Activated B cell treated with CpG ODN at 0.5 μM for 24 hours (primary cell): Measurements from ENCODE around the gene KCNQ1. TPM values are rescaled to one million over a fixed set of nuclear protein-coding genes. Genes with fewer than 3 reads are reported as not detected.

ENCODE experiments used
- ATAC-seq: fragments of 200-7000 bp; cut with Tn5 transposase; one replicate; pipeline ENCODE4 v1.10.0; 2021; ENCODE audit warnings: low read depth, mild to moderate bottlenecking, moderate library complexity
- CTCF ChIA-PET: fragments of 350-600 bp; sonication (Branson Sonifier 250); formaldehyde crosslinking; loops from one replicate; lab custom pipeline; 2021; ENCODE audit warnings: antibody characterized with exemption; lab: Charles Lee
- POLR2A ChIA-PET: fragments of 350-600 bp; sonication (Branson Sonifier 250); formaldehyde crosslinking; loops from one replicate; lab custom pipeline; 2021; ENCODE audit warnings: antibody characterized with exemption; lab: Charles Lee
- DNase-seq: peaks from one replicate; pipeline ENCODE4 v3.0.0; 2022
- H3K27ac Mint-ChIP-seq: one replicate; pipeline ENCODE4 v1.8.0; 2020; ENCODE audit warnings: mixed read lengths
- H3K27me3 Mint-ChIP-seq: one replicate; pipeline ENCODE4 v1.8.0; 2021; ENCODE audit warnings: mixed read lengths
- H3K36me3 Mint-ChIP-seq: one replicate; pipeline ENCODE4 v1.8.0; 2021; ENCODE audit warnings: low read depth, mixed read lengths
- H3K4me1 Mint-ChIP-seq: one replicate; pipeline ENCODE4 v1.8.0; 2021; ENCODE audit warnings: mixed read lengths
- H3K4me3 Mint-ChIP-seq: one replicate; pipeline ENCODE4 v1.8.0; 2020; ENCODE audit warnings: mild to moderate bottlenecking, mixed read lengths
- H3K9me3 Mint-ChIP-seq: one replicate; pipeline ENCODE4 v1.8.0; 2020; ENCODE audit warnings: mixed read lengths
- CTCF ChIP-seq: fragments of 200-600 bp; IDR thresholded peaks from one replicate; pipeline ENCODE4 v1.8.0; 2022; ENCODE audit warnings: antibody characterized with exemption, mild to moderate bottlenecking
- intact Hi-C: fragments of 100-400 bp; cut with micrococcal nuclease; formaldehyde crosslinking; loops from one replicate; pipeline ENCODE4 v1.15.1; 2024
- total RNA-seq: library from RNA; stranded (reverse); gene quantifications from 2 replicates; pipeline ENCODE4 v1.2.3, GENCODE V29; 2022

Gene KCNQ1
- total RNA-seq, 1 donor from 2014 or later = 6.5 TPM

DNA sequence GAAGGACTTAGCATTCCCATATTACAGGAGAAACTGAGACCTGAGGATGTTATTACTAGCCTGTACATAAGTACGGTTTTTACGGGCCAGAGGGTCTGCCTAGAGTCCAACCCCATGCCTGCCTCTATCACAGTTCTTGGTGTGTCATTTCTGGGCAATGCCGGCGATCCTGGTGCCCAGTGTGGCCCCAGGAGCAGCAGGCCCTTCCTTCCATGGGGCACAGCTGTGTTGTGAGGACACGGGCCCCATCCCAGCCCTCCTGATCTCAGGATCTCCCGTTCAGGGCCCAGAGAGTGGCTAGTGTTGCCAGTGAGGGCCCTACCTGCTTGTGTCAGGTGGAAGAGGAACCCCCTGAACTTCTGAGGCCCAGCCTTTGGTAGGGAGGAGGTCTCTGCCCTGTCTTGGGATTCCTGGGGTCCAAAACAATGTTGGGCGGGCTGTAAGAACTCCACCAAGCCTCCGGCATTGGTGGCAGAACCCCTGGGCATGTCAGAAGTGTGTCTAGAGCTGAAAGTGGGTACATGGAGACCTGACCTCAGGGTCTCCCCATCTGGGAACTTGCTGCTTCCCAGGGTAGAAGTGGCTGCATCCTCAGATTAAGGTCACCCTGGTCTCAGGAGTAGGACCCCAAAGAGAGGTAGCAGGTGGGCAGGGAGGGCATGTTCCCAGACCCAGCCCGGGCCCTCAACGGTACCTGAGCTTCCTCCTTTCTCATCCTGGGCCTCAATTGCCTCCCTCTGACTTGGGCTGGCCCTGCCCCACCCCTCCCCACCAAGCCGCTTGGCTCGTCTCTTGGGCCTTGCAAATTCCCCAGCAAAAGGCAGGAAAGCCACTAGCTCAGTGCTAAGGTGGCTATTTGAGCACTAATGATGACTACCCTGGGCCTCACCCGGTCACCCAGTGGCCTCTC lies 329.6 kb downstream of the KCNQ1 start:
- intact Hi-C loops = no loop called here
- peaks cover 20% of the 10 kb centered on the region for H3K36me3 Mint-ChIP-seq
- POLR2A ChIA-PET = interaction anchor here (0.5 kb wide), 1 partner anchor 278 kb away, joined by 13 read pairs; no protein-coding TSS in a partner anchor
- CTCF ChIA-PET = no interaction called here
- DNase-seq = peak; percentile 14
- ATAC-seq = no peak
- H3K4me1 Mint-ChIP-seq = no peaks in the 10 kb centered on the region
- TF ChIP-seq CTCF = no peak
- no peak overlapping the region for H3K27ac Mint-ChIP-seq
- no peaks in the 10 kb centered on the region for H3K9me3 Mint-ChIP-seq
- H3K27me3 Mint-ChIP-seq = no peaks in the 10 kb centered on the region
- H3K4me3 Mint-ChIP-seq = no peak overlapping the region

DNA sequence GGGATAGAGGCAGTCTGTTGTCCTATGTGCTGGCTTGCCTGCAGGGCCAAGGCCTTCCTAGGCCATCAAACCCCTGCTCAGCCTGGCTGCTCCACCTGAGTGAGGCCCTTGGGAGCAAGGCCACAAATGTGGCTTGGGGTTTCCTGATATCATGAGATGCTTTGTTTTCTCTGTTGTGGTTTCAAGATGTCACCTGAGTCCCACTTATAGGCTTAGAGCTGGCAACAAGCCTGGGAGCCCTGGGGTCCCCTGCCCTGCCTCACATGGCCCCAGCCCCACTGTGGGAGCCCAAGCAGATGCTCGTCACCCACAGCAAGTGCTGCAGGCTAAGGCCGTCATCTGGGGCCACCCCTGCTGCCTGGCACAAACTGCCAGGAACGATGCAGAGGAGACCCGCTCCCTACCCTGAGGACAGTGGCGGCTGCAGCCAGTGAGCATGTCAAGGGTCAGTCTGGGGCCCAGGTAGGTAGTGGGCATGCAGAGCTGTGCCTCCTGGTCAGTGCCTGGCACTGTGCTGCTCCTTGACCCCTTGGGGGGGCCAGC lies 330.3 kb downstream of the KCNQ1 start:
- Mint-ChIP-seq H3K27me3 (no peaks in the 10 kb centered on the region), H3K9me3 (no peaks in the 10 kb centered on the region), H3K36me3 (peaks cover 19% of the 10 kb centered on the region), H3K27ac (no peak overlapping the region), H3K4me1 (no peaks in the 10 kb centered on the region), H3K4me3 (no peak overlapping the region)
- DNase-seq (no peak), ATAC-seq (no peak)
- no peak for TF ChIP-seq CTCF
- intact Hi-C loops = no loop called here
- CTCF ChIA-PET = no interaction called here
- POLR2A ChIA-PET = interaction anchor here (0.5 kb wide), 1 partner anchor 279 kb away, joined by 13 read pairs; no protein-coding TSS in a partner anchor

- CTCF ChIA-PET = no interaction called here
- POLR2A ChIA-PET = no interaction called here
- no peak for TF ChIP-seq CTCF
- Mint-ChIP-seq H3K27me3 (no peaks in the 10 kb centered on the region), H3K9me3 (no peaks in the 10 kb centered on the region), H3K4me3 (no peak overlapping the region), H3K4me1 (no peaks in the 10 kb centered on the region), H3K27ac (no peak overlapping the region), H3K36me3 (peaks cover 17% of the 10 kb centered on the region)
- intact Hi-C loops = no loop called here
- ATAC-seq = no peak
- no peak for DNase-seq
These were observed 331.0 kb downstream of the KCNQ1 start for GRCh38 chr11:2775626-2776350.

GRCh38 chr11:2776351-2777061 lies 331.7 kb downstream of the KCNQ1 start:
- Mint-ChIP-seq H3K9me3 (no peaks in the 10 kb centered on the region), H3K4me1 (no peaks in the 10 kb centered on the region), H3K36me3 (peaks cover 16% of the 10 kb centered on the region), H3K27me3 (no peaks in the 10 kb centered on the region), H3K4me3 (no peak overlapping the region), H3K27ac (no peak overlapping the region)
- ChIA-PET CTCF (no interaction called here), POLR2A (no interaction called here)
- intact Hi-C loops = no loop called here
- peak; percentile 12 for DNase-seq
- TF ChIP-seq CTCF = no peak
- ATAC-seq = no peak
